Measurements from ENCODE around the gene TRAK2. TPM values are rescaled to one million over a fixed set of nuclear protein-coding genes. Genes with fewer than 3 reads are reported as not detected.

TRAK2 gene
- total and polyA plus RNA-seq, 2 donors (not counting 3 experiments of a cell fraction or from before 2014, with no cell fraction given): 9.7 to 35.7 TPM

DNA sequence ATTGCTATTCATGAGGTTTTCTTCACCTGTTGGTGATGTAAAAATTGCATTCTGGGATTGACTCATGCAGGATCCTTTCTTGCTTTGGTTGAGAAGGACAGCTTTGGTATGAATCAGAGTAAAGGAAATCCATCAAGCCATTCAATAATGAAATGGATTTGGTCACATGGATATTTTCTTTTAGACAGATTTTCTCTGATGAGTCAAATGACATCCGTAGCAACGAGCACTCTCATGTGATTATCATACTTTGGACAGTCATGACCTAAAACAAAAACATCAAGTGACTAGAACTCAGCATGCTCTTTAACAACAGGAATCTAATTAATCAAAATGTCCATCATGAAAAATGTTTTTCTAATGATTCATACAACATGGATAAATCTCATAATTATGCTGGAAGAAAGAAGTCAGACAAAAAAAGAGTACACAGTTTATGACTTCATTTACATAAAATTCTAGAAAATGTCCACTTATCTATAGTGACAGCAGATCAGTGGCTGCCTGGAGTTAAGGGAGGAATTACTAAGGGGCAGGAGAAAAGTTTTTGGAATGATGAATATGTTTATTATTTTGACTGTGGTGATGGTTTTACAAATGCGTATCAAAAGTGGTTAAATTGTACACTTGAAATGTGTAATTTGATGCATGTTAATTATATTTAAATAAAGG lies 30.7 kb downstream of the TRAK2 start:
- Histone ChIP-seq H2AFZ (ENCODE audit: low read depth, low read length) (no peak overlapping the region), H3K4me2 (ENCODE audit: insufficient read depth, low read length) (peak overlapping the region; percentile 36), H3K4me3 (replicated peaks in 1 of 3; ENCODE audit: insufficient read depth in 1 of 3, low read depth in 1 of 3, low read length in 3 of 3) (no peak overlapping the region), H3K9me3 (replicated peaks; ENCODE audit: control insufficient read depth, insufficient read depth, low read length) (no peaks in the 10 kb centered on the region), H3K36me3 (ENCODE audit: control insufficient read depth in 2 of 2, extremely low read depth in 1 of 2, insufficient read depth in 2 of 2, low read length in 2 of 2) (no peaks in the 10 kb centered on the region), H4K20me1 (replicated peaks; ENCODE audit: control insufficient read depth, extremely low read depth, insufficient read depth, low read length) (no peaks in the 10 kb centered on the region), H3K9me1 (replicated peaks; ENCODE audit: control insufficient read depth, extremely low read depth, insufficient read depth, low read length) (no peaks in the 10 kb centered on the region), H3K27ac (ENCODE audit: insufficient read depth, low read depth, low read length) (peak overlapping the region; percentile 51), H3K27me3 (ENCODE audit: control insufficient read depth in 2 of 2, insufficient read depth in 2 of 2, low read length in 2 of 2) (no peaks in the 10 kb centered on the region), H3K79me2 (ENCODE audit: control insufficient read depth, insufficient read depth, low read length) (peaks cover 10% of the 10 kb centered on the region), H3K4me1 (ENCODE audit: control insufficient read depth, extremely low read depth, insufficient read depth, low read length) (peaks cover 42% of the 10 kb centered on the region), H3K9ac (replicated peaks; ENCODE audit: extremely low read depth, insufficient read depth, low read length) (no peak overlapping the region)
- FAIRE-seq: peak; percentile 84
- ChIA-PET POLR2A (no interaction called here), CTCF (no interaction called here)
- intact Hi-C loops (cut with micrococcal nuclease) (loop anchor here (1.0 to 5.0 kb wide), 2 partner anchors 31 to 202 kb away; partner anchors contain the start of genes STRADB and TRAK2), dilution Hi-C loops (cut with MboI; ENCODE audit: extremely low pct_ligation_motif_present, low sequenced_read_pairs) (no loop called here)
- TF ChIP-seq, protein P1, sequence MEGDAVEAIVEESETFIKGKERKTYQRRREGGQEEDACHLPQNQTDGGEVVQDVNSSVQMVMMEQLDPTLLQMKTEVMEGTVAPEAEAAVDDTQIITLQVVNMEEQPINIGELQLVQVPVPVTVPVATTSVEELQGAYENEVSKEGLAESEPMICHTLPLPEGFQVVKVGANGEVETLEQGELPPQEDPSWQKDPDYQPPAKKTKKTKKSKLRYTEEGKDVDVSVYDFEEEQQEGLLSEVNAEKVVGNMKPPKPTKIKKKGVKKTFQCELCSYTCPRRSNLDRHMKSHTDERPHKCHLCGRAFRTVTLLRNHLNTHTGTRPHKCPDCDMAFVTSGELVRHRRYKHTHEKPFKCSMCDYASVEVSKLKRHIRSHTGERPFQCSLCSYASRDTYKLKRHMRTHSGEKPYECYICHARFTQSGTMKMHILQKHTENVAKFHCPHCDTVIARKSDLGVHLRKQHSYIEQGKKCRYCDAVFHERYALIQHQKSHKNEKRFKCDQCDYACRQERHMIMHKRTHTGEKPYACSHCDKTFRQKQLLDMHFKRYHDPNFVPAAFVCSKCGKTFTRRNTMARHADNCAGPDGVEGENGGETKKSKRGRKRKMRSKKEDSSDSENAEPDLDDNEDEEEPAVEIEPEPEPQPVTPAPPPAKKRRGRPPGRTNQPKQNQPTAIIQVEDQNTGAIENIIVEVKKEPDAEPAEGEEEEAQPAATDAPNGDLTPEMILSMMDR (IDR thresholded peaks at IDR 0.05; ENCODE audit: extremely low read depth in 1 of 2, insufficient read depth in 1 of 2, low read depth in 1 of 2, low read length in 2 of 2): no peak
- TF ChIP-seq MYC (IDR thresholded peaks at IDR 0.05; ENCODE audit: low read depth, low read length): no peak
- no peak for TF ChIP-seq GATA2 (IDR thresholded peaks at IDR 0.05; ENCODE audit: insufficient read depth, insufficient read length, low read depth, low read length)
- TF ChIP-seq POLR2A (IDR thresholded peaks at IDR 0.05; ENCODE audit: low read depth, low read length): no peak
- peak; percentile 92 for TF ChIP-seq FOS (IDR thresholded peaks at IDR 0.05; ENCODE audit: borderline replicate concordance, insufficient read depth, low read length)
- TF ChIP-seq POLR2AphosphoS5 (IDR thresholded peaks at IDR 0.05; ENCODE audit: insufficient read depth, low read depth, low read length): peak; percentile 18
- TF ChIP-seq EZH2 (IDR thresholded peaks at IDR 0.05; ENCODE audit: borderline replicate concordance, low read depth, low read length, severe bottlenecking): no peak
- TF ChIP-seq, protein P2, sequence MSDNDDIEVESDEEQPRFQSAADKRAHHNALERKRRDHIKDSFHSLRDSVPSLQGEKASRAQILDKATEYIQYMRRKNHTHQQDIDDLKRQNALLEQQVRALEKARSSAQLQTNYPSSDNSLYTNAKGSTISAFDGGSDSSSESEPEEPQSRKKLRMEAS (IDR thresholded peaks at IDR 0.05; ENCODE audit: insufficient read depth, insufficient read length): no peak
- peak; percentile 87 for TF ChIP-seq JUN (IDR thresholded peaks at IDR 0.05; ENCODE audit: borderline replicate concordance, insufficient read depth, insufficient read length, low read depth)
- BruUV-seq (replicated peaks): no TSS peak
- peak; percentile 91 for DNase-seq (ENCODE audit: low read depth, low spot score)

Measured in endothelial cell of umbilical vein (primary cell).